ENCODE measurements around the gene HTR6.

Gene HTR6

DNA sequence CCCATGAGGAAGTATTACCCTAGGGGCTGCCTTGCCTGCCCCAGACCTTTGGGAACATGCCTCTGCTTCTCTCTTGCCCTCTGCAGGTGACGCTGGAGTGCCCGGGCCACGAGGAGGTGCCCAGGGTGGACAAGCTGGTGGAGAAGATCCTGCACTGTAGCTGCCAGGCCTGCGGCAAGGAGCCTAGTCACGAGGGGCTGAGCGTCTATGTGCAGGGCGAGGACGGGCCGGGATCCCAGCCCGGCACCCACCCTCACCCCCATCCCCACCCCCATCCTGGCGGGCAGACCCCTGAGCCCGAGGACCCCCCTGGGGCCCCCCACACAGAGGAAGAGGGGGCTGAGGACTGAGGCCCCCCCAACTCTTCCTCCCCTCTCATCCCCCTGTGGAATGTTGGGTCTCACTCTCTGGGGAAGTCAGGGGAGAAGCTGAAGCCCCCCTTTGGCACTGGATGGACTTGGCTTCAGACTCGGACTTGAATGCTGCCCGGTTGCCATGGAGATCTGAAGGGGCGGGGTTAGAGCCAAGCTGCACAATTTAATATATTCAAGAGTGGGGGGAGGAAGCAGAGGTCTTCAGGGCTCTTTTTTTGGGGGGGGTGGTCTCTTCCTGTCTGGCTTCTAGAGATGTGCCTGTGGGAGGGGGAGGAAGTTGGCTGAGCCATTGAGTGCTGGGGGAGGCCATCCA is 7.8 kb upstream of the HTR6 start:
- no peak for DNase-seq (ENCODE audit: low read depth in 2 of 2)

DNA sequence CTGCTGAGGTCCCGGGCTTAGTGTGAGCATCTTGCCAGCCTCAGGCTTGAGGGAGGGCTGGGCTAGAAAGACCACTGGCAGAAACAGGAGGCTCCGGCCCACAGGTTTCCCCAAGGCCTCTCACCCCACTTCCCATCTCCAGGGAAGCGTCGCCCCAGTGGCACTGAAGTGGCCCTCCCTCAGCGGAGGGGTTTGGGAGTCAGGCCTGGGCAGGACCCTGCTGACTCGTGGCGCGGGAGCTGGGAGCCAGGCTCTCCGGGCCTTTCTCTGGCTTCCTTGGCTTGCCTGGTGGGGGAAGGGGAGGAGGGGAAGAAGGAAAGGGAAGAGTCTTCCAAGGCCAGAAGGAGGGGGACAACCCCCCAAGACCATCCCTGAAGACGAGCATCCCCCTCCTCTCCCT is 7.2 kb upstream of the HTR6 start:
- no peak for DNase-seq (ENCODE audit: low read depth in 2 of 2)

GRCh38 chr1:19658186-19658585 is 6.5 kb upstream of the HTR6 start:
- DNase-seq (ENCODE audit: low read depth in 2 of 2) = no peak

DNA sequence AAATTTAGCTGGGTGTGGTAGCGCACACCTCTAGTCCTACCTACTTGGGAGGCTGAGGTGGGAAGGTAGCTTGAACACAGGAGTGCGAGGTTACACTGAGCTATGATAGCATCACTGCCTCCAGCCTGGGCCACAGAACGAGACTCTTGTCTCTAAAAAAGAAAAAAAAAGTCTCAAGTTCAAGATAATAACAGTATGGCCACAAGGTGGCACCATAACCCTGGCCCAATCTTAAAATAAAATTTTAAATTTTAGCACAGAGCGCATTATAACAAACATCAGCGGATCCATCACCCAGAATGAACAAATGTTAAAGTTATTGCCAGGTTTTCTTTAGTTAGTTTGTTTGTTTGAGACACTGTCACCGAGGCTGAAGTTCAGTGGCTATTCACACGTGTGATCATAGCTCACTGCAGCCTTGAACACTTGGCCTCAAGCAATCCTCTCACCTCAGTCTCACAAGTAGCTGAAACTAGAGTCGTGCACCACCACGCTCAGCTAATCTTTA is 2.9 kb upstream of the HTR6 start:
- DNase-seq (ENCODE audit: low read depth in 2 of 2) = no peak

DNA sequence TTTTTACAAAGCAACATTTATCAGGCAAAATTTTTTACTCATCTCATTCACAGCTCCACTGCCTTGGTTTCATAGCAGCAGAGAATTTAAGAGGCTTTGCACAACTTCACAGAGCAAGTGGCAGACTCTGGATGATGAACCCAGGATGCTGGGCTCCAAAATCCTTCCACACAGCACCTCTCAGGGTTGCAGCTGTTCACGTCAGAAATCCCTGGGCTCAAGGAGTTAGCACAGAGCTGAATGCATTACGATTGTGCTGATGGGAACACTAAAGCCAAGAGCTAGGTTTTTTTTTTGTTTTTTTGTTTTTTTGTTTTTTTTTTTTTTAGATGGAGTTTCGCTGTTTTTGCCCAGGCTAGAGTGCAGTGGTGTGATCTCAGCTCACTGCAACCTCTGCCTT is 2.4 kb upstream of the HTR6 start:
- DNase-seq (ENCODE audit: low read depth in 2 of 2) = no peak

DNA sequence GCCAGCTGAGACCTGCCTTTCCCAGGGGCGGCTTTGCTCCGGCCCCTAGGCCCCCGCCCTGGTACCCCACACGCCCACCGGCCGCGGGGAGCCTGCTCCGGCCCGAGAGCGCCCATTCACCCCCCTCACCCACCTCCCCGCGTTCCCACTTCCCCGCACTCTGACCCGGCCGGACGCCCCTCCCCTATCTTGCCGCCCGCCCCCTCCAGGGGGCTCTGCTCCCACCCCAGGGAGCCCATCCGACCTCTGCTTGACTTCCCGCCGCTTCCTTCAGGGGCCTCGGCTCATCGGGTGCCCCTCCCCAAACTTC is 466 bp downstream of the HTR6 start:
- no peak for DNase-seq (ENCODE audit: low read depth in 2 of 2)

- no peak for DNase-seq (ENCODE audit: low read depth in 2 of 2)
These were observed 1.1 kb downstream of the HTR6 start for GRCh38 chr1:19665496-19666465.

GRCh38 chr1:19668888-19669287 is 4.2 kb downstream of the HTR6 start:
- DNase-seq (ENCODE audit: low read depth in 2 of 2) = no peak

DNA sequence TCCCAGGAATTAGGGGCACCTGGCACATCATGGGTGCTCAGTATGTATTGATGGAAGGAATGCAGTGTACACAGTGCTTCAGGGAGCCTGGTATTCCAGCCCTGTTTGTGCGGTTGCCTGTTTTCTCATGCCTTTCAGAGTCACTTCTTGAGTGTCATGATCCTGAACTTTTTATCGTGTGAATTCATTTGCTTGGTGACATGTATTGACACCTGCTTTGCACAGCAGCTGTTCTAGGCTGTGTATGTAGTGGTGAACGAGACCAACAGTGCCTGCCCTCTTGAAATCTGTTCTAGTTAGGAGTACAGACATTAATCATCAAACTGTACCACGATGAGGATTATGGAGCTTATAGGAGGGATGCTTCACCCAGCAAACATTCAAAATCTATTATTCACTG is 6.1 kb downstream of the HTR6 start:
- no peak for DNase-seq (ENCODE audit: low read depth in 2 of 2)

DNA sequence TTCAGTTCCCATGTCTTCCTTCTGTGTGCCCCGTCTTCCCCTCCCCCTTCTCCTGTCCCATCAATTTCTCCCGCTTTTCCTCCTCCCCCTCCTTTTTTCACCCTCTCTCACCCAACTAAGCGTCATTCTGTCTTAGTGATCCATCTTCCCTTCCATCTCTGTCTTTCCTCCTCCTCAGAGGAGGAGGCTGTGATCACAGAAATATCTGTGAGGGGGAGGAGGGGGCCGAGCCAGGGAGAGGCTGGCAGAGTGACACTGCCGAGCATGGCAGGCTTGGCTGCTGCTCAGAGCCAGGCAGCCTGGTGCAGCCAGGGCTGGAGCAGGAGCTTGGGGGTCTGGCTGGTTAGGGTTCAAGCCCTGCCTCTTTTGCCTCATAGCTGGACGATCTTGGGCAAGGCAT is 7.6 kb downstream of the HTR6 start:
- no peak for DNase-seq (ENCODE audit: low read depth in 2 of 2)

DNA sequence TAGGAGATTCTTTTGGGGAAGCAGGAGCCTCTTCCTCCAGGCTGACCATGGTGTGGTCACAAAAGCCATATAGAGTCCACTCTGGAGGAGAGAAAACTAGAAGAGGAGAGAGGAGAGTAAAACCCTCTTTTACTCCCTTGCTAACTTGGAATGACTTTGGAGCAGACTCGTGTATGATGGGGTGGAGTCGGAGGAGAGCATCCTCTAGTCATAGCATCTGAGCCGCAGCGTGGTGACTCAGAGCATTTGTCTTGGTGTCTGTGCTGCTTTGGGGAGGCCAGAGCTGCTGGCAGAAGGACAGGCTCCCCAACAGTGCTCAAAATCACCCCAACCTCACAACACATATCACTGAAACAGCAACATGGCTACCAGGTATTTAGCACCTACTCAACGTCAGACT is 11.1 kb downstream of the HTR6 start:
- no peak for DNase-seq (ENCODE audit: low read depth in 2 of 2)

DNA sequence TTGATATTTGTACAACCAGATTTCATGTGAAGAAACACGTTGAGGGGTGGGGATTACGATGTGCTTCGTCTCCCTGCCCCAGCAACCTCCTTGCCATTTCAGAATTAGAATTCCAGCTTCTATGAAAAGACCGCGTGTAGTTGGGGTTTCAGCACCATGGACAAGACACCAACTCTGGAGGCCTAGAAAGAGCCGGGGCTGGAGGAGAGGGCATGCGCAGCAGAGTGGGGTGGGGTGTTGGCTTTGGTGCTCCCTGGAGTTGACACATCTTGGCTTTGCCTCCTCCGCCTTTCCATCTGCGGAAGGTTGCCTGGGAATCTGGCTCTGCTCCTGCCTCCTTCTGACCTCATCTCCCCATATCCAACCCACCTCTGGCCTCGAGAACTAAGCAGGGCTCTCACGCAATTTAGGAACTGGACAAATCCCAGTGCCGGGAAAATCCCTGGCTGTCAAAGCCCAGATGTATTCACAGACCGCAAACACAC is 11.8 kb downstream of the HTR6 start:
- DNase-seq (ENCODE audit: low read depth in 2 of 2) = peak; percentile 31 to 34

DNA sequence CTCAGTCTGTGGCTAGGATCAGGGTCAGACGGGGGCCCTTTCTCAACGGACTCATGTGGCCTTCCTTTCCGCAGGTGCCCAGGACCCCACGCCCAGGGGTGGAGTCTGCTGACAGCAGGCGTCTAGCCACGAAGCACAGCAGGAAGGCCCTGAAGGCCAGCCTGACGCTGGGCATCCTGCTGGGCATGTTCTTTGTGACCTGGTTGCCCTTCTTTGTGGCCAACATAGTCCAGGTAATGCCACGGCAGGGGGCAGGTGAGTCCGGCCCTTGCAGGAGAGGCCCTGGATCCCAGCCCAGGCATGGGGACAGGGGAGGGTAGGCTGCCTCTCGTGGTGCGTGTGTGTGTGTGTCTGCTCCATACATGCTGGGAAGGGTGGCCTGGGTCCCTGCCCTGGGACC is 13.8 kb downstream of the HTR6 start:
- DNase-seq (ENCODE audit: low read depth in 2 of 2) = no peak

DNA sequence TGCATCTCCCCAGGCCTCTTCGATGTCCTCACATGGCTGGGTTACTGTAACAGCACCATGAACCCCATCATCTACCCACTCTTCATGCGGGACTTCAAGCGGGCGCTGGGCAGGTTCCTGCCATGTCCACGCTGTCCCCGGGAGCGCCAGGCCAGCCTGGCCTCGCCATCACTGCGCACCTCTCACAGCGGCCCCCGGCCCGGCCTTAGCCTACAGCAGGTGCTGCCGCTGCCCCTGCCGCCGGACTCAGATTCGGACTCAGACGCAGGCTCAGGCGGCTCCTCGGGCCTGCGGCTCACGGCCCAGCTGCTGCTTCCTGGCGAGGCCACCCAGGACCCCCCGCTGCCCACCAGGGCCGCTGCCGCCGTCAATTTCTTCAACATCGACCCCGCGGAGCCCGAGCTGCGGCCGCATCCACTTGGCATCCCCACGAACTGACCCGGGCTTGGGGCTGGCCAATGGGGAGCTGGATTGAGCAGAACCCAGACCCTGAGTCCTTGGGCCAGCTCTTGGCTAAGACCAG is 14.3 kb downstream of the HTR6 start:
- DNase-seq (ENCODE audit: low read depth in 2 of 2) = no peak

- DNase-seq (ENCODE audit: low read depth in 2 of 2) = no peak
These were observed 15.0 kb downstream of the HTR6 start for GRCh38 chr1:19679691-19680090.

DNA sequence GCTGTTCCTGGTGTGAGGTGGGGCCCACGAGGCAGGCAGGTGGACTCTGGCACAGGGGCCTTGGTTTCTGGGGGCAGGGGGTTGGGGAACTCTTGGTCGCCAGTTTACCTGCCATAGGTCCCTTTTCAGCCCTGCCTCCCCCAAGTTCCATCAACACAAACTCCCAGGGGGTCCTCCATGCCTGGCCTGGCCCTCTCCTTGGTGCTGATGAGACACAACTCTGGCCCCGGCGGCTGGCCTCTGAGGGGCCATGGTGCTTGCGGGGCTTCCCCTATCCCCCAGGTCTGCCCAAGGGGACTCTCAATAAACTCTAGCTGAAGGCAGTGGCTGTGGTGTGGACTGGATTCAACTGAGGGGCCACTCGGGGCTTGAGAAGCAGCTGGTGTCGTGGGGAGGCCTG is 16.0 kb downstream of the HTR6 start:
- no peak for DNase-seq (ENCODE audit: low read depth in 2 of 2)

GRCh38 chr1:19682257-19682656 is 17.6 kb downstream of the HTR6 start:
- DNase-seq (ENCODE audit: low read depth in 2 of 2) = peak; percentile 81 to 84

- DNase-seq (ENCODE audit: low read depth in 2 of 2) = no peak
These were observed 18.2 kb downstream of the HTR6 start for GRCh38 chr1:19682901-19683300.

DNA sequence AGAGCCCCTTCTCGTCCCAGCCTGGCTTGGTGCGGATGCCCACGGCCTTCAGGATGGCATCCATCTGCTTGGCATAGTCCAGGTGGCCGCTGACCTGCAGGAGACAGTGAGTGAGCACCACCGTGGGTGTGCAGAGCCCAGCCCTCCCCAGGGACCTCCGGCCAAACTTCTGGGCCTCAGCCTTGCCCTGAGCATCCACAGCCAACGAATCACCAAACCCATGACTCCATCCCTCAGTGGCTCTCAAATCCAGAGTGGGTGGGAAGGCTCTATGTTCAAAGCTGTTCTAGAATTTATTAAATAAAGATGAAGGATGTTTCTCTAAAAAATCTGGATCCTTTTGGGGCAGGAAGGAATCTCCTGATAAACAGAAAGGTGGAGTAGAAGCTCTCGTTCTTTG is 18.7 kb downstream of the HTR6 start:
- DNase-seq (ENCODE audit: low read depth in 2 of 2) = no peak

- no peak for DNase-seq (ENCODE audit: low read depth in 2 of 2)
These were observed 20.0 kb downstream of the HTR6 start for GRCh38 chr1:19684677-19685076.

- no peak for DNase-seq (ENCODE audit: low read depth in 2 of 2)
These were observed 21.3 kb downstream of the HTR6 start for GRCh38 chr1:19685994-19686393.

GRCh38 chr1:19687414-19687813 is 22.7 kb downstream of the HTR6 start:
- DNase-seq (ENCODE audit: low read depth in 2 of 2) = no peak

Measured in fibroblast of skin of left quadriceps (primary cell).